ENCODE data around the gene NEDD4L. TPM values are rescaled to one million over a fixed set of nuclear protein-coding genes. Genes with fewer than 3 reads are reported as not detected.
A peak's percentile ranks its signal among the peaks of the same experiment; 100 is the strongest.

The NEDD4L gene
- total RNA-seq, 1 experiment from 2014 or later = 108 TPM

GRCh38 chr18:58009166-58009565 lies 34.9 kb upstream of the NEDD4L start:
- DNase-seq (ENCODE audit: unreplicated experiment) = no peak
- Mint-ChIP-seq H3K4me3 (ENCODE audit: unreplicated experiment) (no peak overlapping the region), H3K4me1 (ENCODE audit: insufficient read depth, unreplicated experiment) (peaks cover 20% of the 10 kb centered on the region), H3K27me3 (ENCODE audit: insufficient read depth, unreplicated experiment) (no peaks in the 10 kb centered on the region), H3K9me3 (ENCODE audit: unreplicated experiment) (no peaks in the 10 kb centered on the region), H3K36me3 (ENCODE audit: insufficient read depth, unreplicated experiment) (no peaks in the 10 kb centered on the region), H3K27ac (ENCODE audit: low read depth, unreplicated experiment) (no peak overlapping the region)
- no TSS peak for BruUV-seq (replicated peaks)
- POLR2A ChIA-PET = interaction anchor here (0.7 kb wide), 1 partner anchor 9 kb away, joined by 3 read pairs; no protein-coding TSS in a partner anchor
- intact Hi-C loops (cut with micrococcal nuclease) = no loop called here
- TF ChIP-seq CTCF (IDR thresholded peaks at IDR 0.05; ENCODE audit: unreplicated experiment) = no peak
- CTCF ChIA-PET = interaction anchor here (1.1 kb wide), 1 partner anchor 13 kb away, joined by 3 read pairs; no protein-coding TSS in a partner anchor

- peak; percentile 17 for DNase-seq (ENCODE audit: unreplicated experiment)
- no peak for TF ChIP-seq CTCF (IDR thresholded peaks at IDR 0.05; ENCODE audit: unreplicated experiment)
- no peak overlapping the region for H3K27ac Mint-ChIP-seq (ENCODE audit: low read depth, unreplicated experiment)
- intact Hi-C loops (cut with micrococcal nuclease) = no loop called here
- no peak overlapping the region for H3K4me3 Mint-ChIP-seq (ENCODE audit: unreplicated experiment)
- BruUV-seq (replicated peaks) = no TSS peak
- no peaks in the 10 kb centered on the region for H3K36me3 Mint-ChIP-seq (ENCODE audit: insufficient read depth, unreplicated experiment)
- H3K4me1 Mint-ChIP-seq (ENCODE audit: insufficient read depth, unreplicated experiment) = peaks cover 10% of the 10 kb centered on the region
- no peaks in the 10 kb centered on the region for H3K27me3 Mint-ChIP-seq (ENCODE audit: insufficient read depth, unreplicated experiment)
- ChIA-PET POLR2A (no interaction called here), CTCF (interaction anchor here (1.1 kb wide), 1 partner anchor 12 kb away, joined by 3 read pairs; no protein-coding TSS in a partner anchor)
- H3K9me3 Mint-ChIP-seq (ENCODE audit: unreplicated experiment) = no peaks in the 10 kb centered on the region
Observed at GRCh38 chr18:58010265-58010664, 33.8 kb upstream of the NEDD4L start.

GRCh38 chr18:58012356-58012755 lies 31.7 kb upstream of the NEDD4L start:
- ChIA-PET CTCF (no interaction called here), POLR2A (interaction anchor here (0.7 to 1.8 kb wide), 3 partner anchors 8 to 111 kb away, joined by 3 to 5 read pairs (median 3); no protein-coding TSS in a partner anchor)
- Mint-ChIP-seq H3K27ac (ENCODE audit: low read depth, unreplicated experiment) (no peak overlapping the region), H3K4me3 (ENCODE audit: unreplicated experiment) (no peak overlapping the region), H3K9me3 (ENCODE audit: unreplicated experiment) (no peaks in the 10 kb centered on the region), H3K4me1 (ENCODE audit: insufficient read depth, unreplicated experiment) (peaks cover 10% of the 10 kb centered on the region), H3K36me3 (ENCODE audit: insufficient read depth, unreplicated experiment) (no peaks in the 10 kb centered on the region), H3K27me3 (ENCODE audit: insufficient read depth, unreplicated experiment) (no peaks in the 10 kb centered on the region)
- TF ChIP-seq CTCF (IDR thresholded peaks at IDR 0.05; ENCODE audit: unreplicated experiment) = no peak
- intact Hi-C loops (cut with micrococcal nuclease) = no loop called here
- BruUV-seq (replicated peaks) = no TSS peak
- DNase-seq (ENCODE audit: unreplicated experiment) = no peak

- POLR2A ChIA-PET = interaction anchor here (0.7 to 1.8 kb wide), 6 partner anchors 9 to 208 kb away, joined by 3 to 5 read pairs (median 4); no protein-coding TSS in a partner anchor
Observed at GRCh38 chr18:58013241-58014211, 30.5 kb upstream of the NEDD4L start.

More at GRCh38 chr18:58013241-58014211, 30.5 kb upstream of the NEDD4L start:
- intact Hi-C loops (cut with micrococcal nuclease) = no loop called here
- H3K4me3 Mint-ChIP-seq (ENCODE audit: unreplicated experiment) = no peak overlapping the region
- H3K36me3 Mint-ChIP-seq (ENCODE audit: insufficient read depth, unreplicated experiment) = no peaks in the 10 kb centered on the region
- no peaks in the 10 kb centered on the region for H3K27me3 Mint-ChIP-seq (ENCODE audit: insufficient read depth, unreplicated experiment)
- BruUV-seq (replicated peaks) = no TSS peak
- H3K27ac Mint-ChIP-seq (ENCODE audit: low read depth, unreplicated experiment) = no peak overlapping the region
- TF ChIP-seq CTCF (IDR thresholded peaks at IDR 0.05; ENCODE audit: unreplicated experiment) = no peak
- CTCF ChIA-PET = interaction anchor here (0.6 kb wide), 2 partner anchors 332 to 503 kb away, joined by 3 to 5 read pairs; no protein-coding TSS in a partner anchor
- peaks cover 10% of the 10 kb centered on the region for H3K4me1 Mint-ChIP-seq (ENCODE audit: insufficient read depth, unreplicated experiment)
- no peaks in the 10 kb centered on the region for H3K9me3 Mint-ChIP-seq (ENCODE audit: unreplicated experiment)
- peak; percentile 86 for DNase-seq (ENCODE audit: unreplicated experiment)

Measured in MCF 10A (cell line).